T-helper 22 cell (primary cell): ENCODE measurements around the gene LY6G6D.

Experiments used
- DNase-seq: peaks from one replicate; pipeline ENCODE4 v3.0.0-alpha.2; 2020; ENCODE audit warnings: low read depth

LY6G6D gene

DNA sequence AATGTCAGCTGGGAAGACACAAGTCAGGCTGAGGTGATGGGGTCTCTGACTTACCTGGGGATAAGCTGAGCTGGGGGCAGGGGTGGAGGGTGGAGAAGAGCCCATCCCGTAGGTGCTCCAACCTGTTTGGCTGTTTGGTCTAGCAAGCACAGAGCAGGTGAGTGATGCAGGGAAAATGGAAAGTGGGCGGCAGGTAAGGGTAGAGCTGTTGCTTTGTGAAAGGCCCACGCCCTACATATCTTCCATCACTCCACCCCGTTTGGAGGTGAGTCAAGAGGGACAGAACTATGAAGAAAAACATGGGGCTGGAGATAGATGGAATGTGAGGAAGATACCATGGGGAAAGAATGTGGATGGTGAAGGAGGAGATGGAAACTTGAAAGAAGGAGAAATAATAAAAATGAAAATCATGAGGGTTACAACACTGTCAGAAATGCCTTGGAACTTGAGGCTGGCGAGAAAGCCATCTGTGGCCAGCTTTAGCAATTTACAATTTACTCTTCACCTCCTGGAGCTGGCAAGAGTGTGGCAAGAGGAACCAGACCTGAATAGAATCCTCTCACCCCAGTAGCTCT, 5.1 kb downstream of the LY6G6D start:
- DNase-seq: no peak

DNA sequence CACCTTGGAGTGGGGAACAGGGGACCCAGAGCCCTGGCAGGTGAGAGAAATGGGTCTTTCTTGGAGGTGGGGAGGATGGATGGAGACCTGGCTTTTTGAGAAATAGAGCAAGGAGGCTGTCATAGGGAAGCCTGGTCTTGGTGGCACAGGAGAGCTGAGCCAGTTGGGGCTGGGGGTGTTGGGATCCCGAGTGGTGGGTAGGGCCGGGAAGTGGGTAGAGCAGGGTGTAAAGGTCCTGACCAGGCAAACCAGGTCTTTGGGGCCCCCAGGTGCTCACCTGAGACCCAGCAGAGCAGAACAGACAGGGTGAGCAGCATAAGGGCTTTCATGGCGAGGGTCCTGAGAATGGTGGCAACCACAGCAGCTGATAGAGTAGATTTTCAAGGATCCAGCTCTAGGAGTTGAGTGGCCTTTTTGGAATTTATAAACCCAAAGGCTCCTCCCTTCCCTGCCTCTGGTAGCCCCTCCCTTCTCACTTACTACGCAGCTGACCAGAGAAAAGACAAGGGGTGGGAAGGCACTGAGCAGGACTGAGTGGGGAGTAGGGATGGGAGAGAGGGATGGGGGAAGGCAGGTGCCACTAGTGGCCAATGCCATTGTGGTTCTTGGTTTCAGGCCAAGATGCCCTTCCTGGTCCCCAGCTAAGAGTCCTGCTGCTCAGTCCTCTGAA, 6.3 kb downstream of the LY6G6D start, which contains the start of gene LY6G6C:
LY6G6C (minus strand) TSS at position 396 of the 670 bp plus-strand sequence; CDS start at position 329, 67 bp downstream.
- no peak for DNase-seq

GRCh38 chr6:31722173-31722572, 7.0 kb downstream of the LY6G6D start:
- DNase-seq: no peak

DNA sequence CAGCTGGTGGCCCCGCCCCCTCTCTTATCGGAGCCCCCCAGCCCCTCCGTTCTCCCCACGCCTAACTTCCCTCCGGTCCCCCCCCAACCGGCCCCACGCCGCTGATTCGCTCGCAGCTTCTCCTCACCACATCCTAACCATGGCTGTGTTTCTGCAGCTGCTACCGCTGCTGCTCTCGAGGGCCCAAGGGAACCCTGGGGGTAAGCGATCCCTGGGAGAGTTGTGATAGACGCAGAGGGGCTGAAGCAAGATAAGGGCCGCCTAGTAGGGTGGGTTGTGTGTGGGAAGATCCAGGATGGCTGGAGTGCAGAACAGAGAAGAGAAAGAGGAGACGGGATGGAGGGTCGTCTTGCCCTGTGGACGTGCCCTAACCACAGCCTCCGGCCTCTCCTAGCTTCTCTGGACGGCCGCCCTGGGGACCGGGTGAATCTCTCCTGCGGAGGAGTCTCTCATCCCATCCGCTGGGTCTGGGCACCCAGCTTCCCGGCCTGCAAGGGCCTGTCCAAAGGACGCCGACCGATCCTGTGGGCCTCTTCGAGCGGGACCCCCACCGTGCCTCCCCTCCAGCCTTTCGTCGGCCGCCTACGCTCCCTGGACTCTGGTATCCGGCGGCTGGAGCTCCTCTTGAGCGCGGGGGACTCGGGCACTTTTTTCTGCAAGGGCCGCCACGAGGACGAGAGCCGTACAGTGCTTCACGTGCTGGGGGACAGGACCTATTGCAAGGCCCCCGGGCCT, 8.3 kb downstream of the LY6G6D start, which contains the start of gene MPIG6B:
MPIG6B (plus strand) TSS at position 129 of the 735 bp plus-strand sequence; CDS start at position 140, 11 bp downstream.
- no peak for DNase-seq

DNA sequence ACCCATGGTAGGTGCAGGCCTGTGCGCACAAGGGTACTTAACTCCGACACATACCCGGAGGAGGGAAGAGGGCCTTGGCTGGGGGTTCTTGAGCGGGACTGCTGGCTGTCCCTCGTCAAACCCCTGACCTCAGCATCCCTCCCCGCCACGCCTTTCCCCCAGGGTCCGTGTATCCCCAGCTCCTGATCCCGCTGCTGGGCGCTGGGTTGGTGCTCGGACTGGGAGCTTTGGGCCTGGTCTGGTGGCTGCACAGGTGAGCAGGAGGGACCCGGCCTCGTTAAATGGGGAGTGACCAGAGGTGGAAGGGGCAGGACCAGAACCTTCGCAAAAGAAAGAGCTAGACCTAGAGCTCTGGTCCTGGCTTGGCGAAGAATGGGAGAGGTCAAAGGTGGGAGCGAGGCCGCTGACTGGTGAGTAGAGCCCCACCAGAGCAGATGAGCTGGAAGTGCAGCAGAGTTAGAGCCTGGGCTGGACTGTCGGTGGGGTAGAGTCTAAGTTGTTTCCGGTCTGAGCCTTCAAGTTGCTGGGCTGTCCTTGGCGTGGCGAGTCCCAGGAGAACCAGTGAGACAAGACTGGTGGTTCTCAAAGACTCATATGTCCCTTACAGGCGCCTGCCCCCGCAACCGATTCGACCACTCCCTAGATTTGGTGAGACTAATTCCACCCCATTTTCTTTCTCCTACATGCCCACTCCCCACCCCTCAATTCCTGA, 9.0 kb downstream of the LY6G6D start:
- DNase-seq: no peak

- no peak for DNase-seq
Measured at GRCh38 chr6:31725502-31726350, 10.6 kb downstream of the LY6G6D start.

GRCh38 chr6:31727034-31727716, 12.0 kb downstream of the LY6G6D start:
- DNase-seq: no peak

DNA sequence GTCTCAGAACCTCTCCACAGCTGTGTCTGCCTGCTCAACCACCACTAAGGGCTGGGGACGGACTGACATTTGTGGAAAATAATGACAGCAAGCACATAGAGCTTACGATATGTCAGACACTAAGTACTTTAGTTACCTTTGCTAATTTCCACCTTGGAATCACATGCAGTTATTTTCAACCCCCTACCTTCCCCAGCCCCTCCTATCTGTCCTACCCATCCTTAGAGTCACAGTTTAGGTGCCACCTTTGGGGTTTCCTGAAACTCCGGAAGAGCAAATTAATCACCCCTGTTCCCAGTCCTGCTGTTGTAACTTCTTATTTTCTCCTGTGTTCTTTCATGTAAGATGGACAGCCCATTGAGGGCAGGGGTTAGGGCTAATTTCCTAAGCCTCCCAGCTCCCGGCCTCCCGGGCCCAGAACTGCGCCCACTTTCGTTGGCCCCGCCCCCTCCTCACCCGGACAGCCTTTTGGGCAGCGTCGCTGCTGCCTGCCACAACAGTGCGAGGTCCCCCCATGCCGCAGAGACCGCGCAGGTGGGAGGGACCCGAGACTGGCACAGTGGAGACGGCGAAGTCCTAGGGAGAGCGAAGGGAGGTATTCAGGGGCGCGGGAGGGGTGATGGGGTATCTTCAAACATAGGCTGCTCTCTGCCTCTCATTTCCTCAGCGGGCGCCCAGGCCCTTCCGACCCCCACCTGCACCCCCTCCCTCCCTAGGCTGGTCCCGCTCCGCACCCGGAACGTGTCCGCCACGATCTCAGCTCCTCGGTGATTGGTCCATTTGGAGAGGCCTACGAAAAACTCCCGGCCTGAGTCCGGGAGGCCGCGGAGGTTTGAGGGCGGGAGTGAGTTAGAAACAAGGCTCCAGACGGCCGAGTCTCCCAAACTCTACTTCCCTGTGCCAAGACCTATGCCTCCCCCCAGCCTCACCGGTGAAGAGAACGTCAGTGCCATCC, 12.8 kb downstream of the LY6G6D start:
- DNase-seq: no peak

GRCh38 chr6:31728767-31729514, 13.8 kb downstream of the LY6G6D start, which contains the start of gene DDAH2:
Gene DDAH2, minus strand, starts transcription at chr6:31729299. Its CDS starts 138 bp downstream, at chr6:31729161.
- no peak for DNase-seq

DNA sequence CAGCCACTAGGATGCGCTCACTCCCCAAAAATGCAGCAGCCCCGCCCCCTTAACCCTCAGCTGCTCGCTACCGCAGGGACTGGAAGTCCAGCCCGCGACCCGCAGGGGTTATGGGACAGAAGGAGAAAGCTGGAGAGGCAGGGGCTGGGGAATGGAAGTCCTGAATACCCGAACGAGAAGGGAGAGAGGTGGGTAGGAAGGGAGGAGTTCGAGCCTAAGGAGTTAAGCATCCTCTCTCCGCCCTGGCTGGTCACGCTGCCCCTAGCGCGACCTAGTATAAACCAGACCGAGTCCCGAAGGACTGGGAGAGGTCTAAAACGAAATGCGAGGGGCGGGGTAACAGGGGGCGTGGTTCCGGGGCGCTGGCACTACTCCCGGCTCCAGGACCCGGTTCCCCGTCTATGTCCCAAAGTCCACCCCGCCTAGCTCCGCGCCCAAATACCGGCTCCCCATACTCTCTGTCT, 14.4 kb downstream of the LY6G6D start:
- DNase-seq: peak; percentile 56

GRCh38 chr6:31729979-31730630, 15.0 kb downstream of the LY6G6D start:
- DNase-seq: peak; percentile 52

DNA sequence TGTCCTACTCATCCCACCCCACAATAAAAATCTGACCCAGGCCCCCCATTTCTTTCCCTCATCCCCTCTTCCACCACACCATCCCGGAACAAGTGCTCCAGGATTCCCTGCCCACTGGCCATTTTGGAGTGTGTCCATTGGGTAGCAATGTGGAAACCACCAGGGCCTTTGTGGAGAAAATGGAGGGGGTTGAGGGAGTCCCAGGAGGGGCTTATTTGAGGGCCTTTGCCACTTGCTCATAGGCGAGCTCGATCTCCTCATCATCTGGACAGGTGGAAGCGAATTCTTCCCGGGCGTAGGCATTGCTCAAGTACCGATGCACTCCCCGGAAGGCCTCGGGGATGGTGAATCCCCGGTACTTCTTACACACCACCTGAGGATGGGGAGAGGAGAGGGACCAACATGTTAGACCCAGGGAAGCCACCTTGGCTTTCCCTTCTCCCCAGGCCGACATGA, 15.5 kb downstream of the LY6G6D start:
- DNase-seq: no peak

DNA sequence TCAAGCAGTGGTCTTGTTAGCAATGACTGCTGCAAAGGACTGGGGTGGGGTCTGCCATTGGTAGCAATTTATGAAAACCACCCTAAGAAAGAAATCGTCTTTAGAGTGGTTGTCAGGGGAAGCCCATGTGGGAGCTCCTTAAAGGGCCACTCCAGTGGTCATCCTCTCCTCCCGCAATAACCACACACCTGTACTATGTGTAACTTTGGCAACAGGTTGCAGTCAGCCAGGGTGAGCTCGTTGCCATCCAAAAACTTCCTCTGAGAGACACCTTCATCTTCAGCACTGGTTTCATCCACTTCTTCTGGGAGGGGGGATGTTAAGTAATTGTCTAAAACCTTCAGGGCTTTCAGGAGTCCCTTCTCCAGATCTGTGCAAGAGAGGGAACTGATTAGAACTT, 16.9 kb downstream of the LY6G6D start:
- DNase-seq: no peak

GRCh38 chr6:31733734-31734133, 18.6 kb downstream of the LY6G6D start:
- DNase-seq: no peak

GRCh38 chr6:31734247-31734820, 19.2 kb downstream of the LY6G6D start:
- no peak for DNase-seq

DNA sequence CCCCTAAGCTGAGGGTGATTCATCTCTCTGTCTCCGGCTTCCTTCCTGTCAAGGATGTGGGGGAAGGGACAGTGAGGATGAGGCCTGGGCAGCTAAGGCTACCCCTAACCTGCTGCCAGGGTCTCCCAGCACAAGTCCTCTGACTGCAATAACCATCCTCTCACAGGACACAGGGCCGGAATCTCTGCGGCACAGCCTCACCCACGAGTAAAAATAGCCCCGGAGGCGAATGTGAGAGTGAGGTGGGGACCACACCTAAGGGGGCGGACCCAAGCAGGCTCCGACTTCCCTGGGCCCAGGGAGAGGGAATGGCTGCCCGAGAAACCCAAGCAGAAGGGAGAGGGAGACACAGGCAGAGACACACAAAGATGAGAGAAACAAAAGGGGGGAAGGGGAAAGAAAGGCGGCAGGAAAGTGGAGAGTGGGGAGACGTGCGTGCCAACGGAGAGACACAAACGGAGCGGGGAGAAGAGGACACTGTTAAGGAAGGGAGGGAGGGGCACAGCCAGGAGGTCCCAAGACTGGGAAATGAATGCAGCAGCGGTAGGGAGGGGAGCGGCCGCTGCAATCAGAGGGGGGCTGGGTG, 19.8 kb downstream of the LY6G6D start:
- DNase-seq: peak; percentile 67
